Endothelial cell of umbilical vein (primary cell): ENCODE data around the gene TMEM92. TPM values are rescaled to one million over a fixed set of nuclear protein-coding genes. Genes with fewer than 3 reads are reported as not detected.

ENCODE experiments used
- BruUV-seq: library from RNA; stranded (reverse); fragments of 400-500 nt; replicated peaks from 2 replicates; lab custom pipeline; 2021; lab: Mats Ljungman, UMichigan
- CTCF ChIA-PET: fragments of 300-600, 350-600 bp; sonication (Branson Sonifier 250); formaldehyde crosslinking; loops from one replicate; lab custom pipeline; 2021; ENCODE audit warnings: antibody characterized with exemption, inconsistent platforms; lab: Charles Lee
- POLR2A ChIA-PET: fragments of 300-600, 350-600 bp; sonication (Branson Sonifier 250); formaldehyde crosslinking; loops from one replicate; lab custom pipeline; 2021; ENCODE audit warnings: antibody characterized with exemption, inconsistent platforms; lab: Charles Lee
- DNase-seq: peaks from one replicate; pipeline ENCODE4 v3.0.0-alpha.2; 2011; ENCODE audit warnings: low read depth, low spot score
- FAIRE-seq: peaks from 2 replicates; lab custom pipeline; 2011; peaks lifted over from hg19 to GRCh38; lab: Jason Lieb, UNC
- H2AFZ ChIP-seq: 2 replicates; pipeline ENCODE4 v1.6.0; 2012; ENCODE audit warnings: low read depth, low read length, control low read depth, inconsistent platforms
- H3K27ac ChIP-seq: 2 replicates; pipeline ENCODE4 v1.5.1; 2011; ENCODE audit warnings: low read depth, mild to moderate bottlenecking, control low read depth, low read length, moderate library complexity; ENCODE audit not compliant: insufficient read depth
- H3K27me3 ChIP-seq, 2 experiments: 2 replicates each; pipeline versions ENCODE4 v1.6.0 to v1.6.1; 2011; ENCODE audit warnings: low read length in 2 of 2, mixed read lengths in 1 of 2; ENCODE audit not compliant: control insufficient read depth in 2 of 2, insufficient read depth in 2 of 2
- H3K36me3 ChIP-seq, 2 experiments: 2 replicates in 1 of 2; 3 replicates in 1 of 2; pipeline ENCODE4 v1.5.1; 2011; ENCODE audit warnings: low read length in 2 of 2, mild to moderate bottlenecking in 1 of 2, moderate library complexity in 1 of 2; ENCODE audit not compliant: control insufficient read depth in 2 of 2, insufficient read depth in 2 of 2; ENCODE audit errors: extremely low read depth in 1 of 2
- H3K4me1 ChIP-seq: 3 replicates; pipeline ENCODE4 v1.5.1; 2011; ENCODE audit warnings: mild to moderate bottlenecking, low read length; ENCODE audit not compliant: control insufficient read depth, insufficient read depth; ENCODE audit errors: extremely low read depth
- H3K4me2 ChIP-seq: 2 replicates; pipeline ENCODE4 v1.6.1; 2011; ENCODE audit warnings: low read length, control low read depth, mixed read lengths; ENCODE audit not compliant: insufficient read depth
- H3K4me3 ChIP-seq, 3 experiments: fragments of 200-600 bp in 1 of 3; sonication (generic), shearing (Covaris generic) in 1 of 3; replicated peaks in 1 of 3; 2 replicates each; pipeline ENCODE4 v1.5.1; 2011 to 2016; ENCODE audit warnings: control low read depth in 3 of 3, low read length in 3 of 3, mild to moderate bottlenecking in 2 of 3, inconsistent platforms in 1 of 3, low read depth in 1 of 3, moderate library complexity in 1 of 3; ENCODE audit not compliant: insufficient read depth in 1 of 3
- H3K79me2 ChIP-seq: 2 replicates; pipeline ENCODE4 v1.6.0; 2012; ENCODE audit warnings: low read length, inconsistent platforms; ENCODE audit not compliant: control insufficient read depth, insufficient read depth
- H3K9ac ChIP-seq: replicated peaks from 2 replicates; pipeline ENCODE3; 2011; ENCODE audit warnings: low read length, control low read depth; ENCODE audit not compliant: insufficient read depth; ENCODE audit errors: extremely low read depth
- H3K9me1 ChIP-seq: replicated peaks from 3 replicates; pipeline ENCODE4 v1.6.0; 2011; ENCODE audit warnings: mild to moderate bottlenecking, low read length; ENCODE audit not compliant: control insufficient read depth, insufficient read depth; ENCODE audit errors: extremely low read depth
- H3K9me3 ChIP-seq: replicated peaks from 2 replicates; pipeline ENCODE4 v1.5.1; 2012; ENCODE audit warnings: low read length, inconsistent platforms; ENCODE audit not compliant: control insufficient read depth, insufficient read depth
- H4K20me1 ChIP-seq: replicated peaks from 2 replicates; pipeline ENCODE3; 2011; ENCODE audit warnings: mild to moderate bottlenecking, low read length; ENCODE audit not compliant: control insufficient read depth, insufficient read depth; ENCODE audit errors: extremely low read depth
- CTCF ChIP-seq, 2 donors: IDR thresholded peaks; 1 replicate in 1 of 2; 2 replicates in 1 of 2; pipeline ENCODE4 v1.5.1; 2011; ENCODE audit warnings: low read length in 2 of 2, mild to moderate bottlenecking in 2 of 2, moderate library complexity in 2 of 2, control low read depth in 1 of 2, inconsistent platforms in 1 of 2, low read depth in 1 of 2; ENCODE audit not compliant: insufficient read depth in 1 of 2; ENCODE audit errors: extremely low read depth in 1 of 2
- EZH2 ChIP-seq: IDR thresholded peaks from 2 replicates; pipeline ENCODE4 v1.6.1; 2012; ENCODE audit warnings: borderline replicate concordance, low read depth, mild to moderate bottlenecking, moderate library complexity, low read length, inconsistent platforms; ENCODE audit not compliant: severe bottlenecking
- FOS ChIP-seq: IDR thresholded peaks from 2 replicates; pipeline ENCODE4 v1.6.1; 2011; ENCODE audit warnings: mild to moderate bottlenecking, low read length, moderate library complexity, borderline replicate concordance; ENCODE audit not compliant: insufficient read depth
- MAX ChIP-seq: IDR thresholded peaks from 2 replicates; pipeline ENCODE4 v1.6.1; 2011; ENCODE audit not compliant: insufficient read depth, insufficient read length
- MYC ChIP-seq: IDR thresholded peaks from one replicate; pipeline ENCODE4 v1.6.1; 2011; ENCODE audit warnings: mild to moderate bottlenecking, low read depth, low read length
- dilution Hi-C: fragments of 300-500 bp; cut with MboI; formaldehyde crosslinking; loops from one replicate; pipeline ENCODE4 v1.15.0; 2019; ENCODE audit warnings: low sequenced_read_pairs; ENCODE audit not compliant: extremely low pct_ligation_motif_present
- intact Hi-C: fragments of 100-400 bp; cut with micrococcal nuclease; formaldehyde crosslinking; loops from one replicate; pipeline ENCODE4 v1.10.0; 2022
- polyA plus RNA-seq, 4 experiments: library from polyadenylated mRNA; depleted of rRNA in 3 of 4; stranded (reverse) in 3 of 4; unstranded in 1 of 4; fragments of >200 nt; gene quantifications; 2 replicates each; pipeline versions ENCODE4 v1.2.1 to v1.2.3, GENCODE V29; 2011 to 2012; ENCODE audit warnings: missing spikeins in 1 of 4
- total RNA-seq: library from RNA; stranded (reverse); gene quantifications from 2 replicates; pipeline ENCODE4 v1.2.3, GENCODE V29; 2021

The TMEM92 gene
- total and polyA plus RNA-seq, 2 donors (not counting 3 experiments of a cell fraction or from before 2014, with no cell fraction given) = 0.03 TPM; not detected in 1

- no peak overlapping the region for H3K4me3 ChIP-seq
- DNase-seq (no peak), FAIRE-seq (no peak)
- ChIA-PET POLR2A (no interaction called here), CTCF (interaction anchor here (0.8 to 2.0 kb wide), 4 partner anchors 13 to 111 kb away, joined by 3 to 7 read pairs (median 4); no protein-coding TSS in a partner anchor)
- no TSS peak for BruUV-seq
- TF ChIP-seq MAX = no peak
- no peak for TF ChIP-seq MYC
- TF ChIP-seq FOS = no peak
- no peak for TF ChIP-seq CTCF (IDR thresholded peaks at IDR 0.05; ENCODE audit: extremely low read depth in 1 of 2, insufficient read depth in 1 of 2, low read depth in 1 of 2, low read length in 2 of 2)
- dilution Hi-C loops = no loop called here
- H3K79me2 ChIP-seq = no peaks in the 10 kb centered on the region
- intact Hi-C loops = loop anchor here (5.0 kb wide), 1 partner anchor 584 kb away; no protein-coding TSS in a partner anchor
- peaks cover 13 to 16% of the 10 kb centered on the region in 2 experiments for H3K27me3 ChIP-seq
- no peaks in the 10 kb centered on the region for H3K4me1 ChIP-seq
- no peak overlapping the region for H3K9ac ChIP-seq
- no peak overlapping the region for H2AFZ ChIP-seq
- H3K9me1 ChIP-seq = no peaks in the 10 kb centered on the region
- H4K20me1 ChIP-seq = no peaks in the 10 kb centered on the region
- no peaks in the 10 kb centered on the region for H3K36me3 ChIP-seq
- no peaks in the 10 kb centered on the region for H3K9me3 ChIP-seq
- no peak overlapping the region for H3K4me2 ChIP-seq
- H3K27ac ChIP-seq = no peak overlapping the region
Observed at GRCh38 chr17:50311483-50311882, 37.2 kb downstream of the TMEM92 start.

GRCh38 chr17:50312308-50312707, 38.0 kb downstream of the TMEM92 start:
- no peak overlapping the region for H3K27ac ChIP-seq
- H3K4me2 ChIP-seq = no peak overlapping the region
- dilution Hi-C loops (no loop called here), intact Hi-C loops (loop anchor here (5.0 kb wide), 1 partner anchor 585 kb away; no protein-coding TSS in a partner anchor)
- no peak for FAIRE-seq
- no peak overlapping the region for H3K4me3 ChIP-seq
- CTCF ChIA-PET = interaction anchor here (0.8 to 2.0 kb wide), 5 partner anchors 14 to 112 kb away, joined by 3 to 7 read pairs (median 4); no protein-coding TSS in a partner anchor
- POLR2A ChIA-PET = no interaction called here
- BruUV-seq = no TSS peak
- peaks cover 16% of the 10 kb centered on the region in 2 experiments for H3K27me3 ChIP-seq
- H3K9ac ChIP-seq = no peak overlapping the region
- no peaks in the 10 kb centered on the region for H3K9me1 ChIP-seq
- no peaks in the 10 kb centered on the region for H3K79me2 ChIP-seq
- no peaks in the 10 kb centered on the region for H3K36me3 ChIP-seq
- H2AFZ ChIP-seq = no peak overlapping the region
- no peak for DNase-seq
- H4K20me1 ChIP-seq = no peaks in the 10 kb centered on the region
- no peaks in the 10 kb centered on the region for H3K9me3 ChIP-seq
- H3K4me1 ChIP-seq = no peaks in the 10 kb centered on the region
- TF ChIP-seq EZH2 (no peak), MAX (no peak)
